Prostate gland (tissue), 2 donors: Measurements from ENCODE around the gene COMMD7. TPM values are rescaled to one million over a fixed set of nuclear protein-coding genes. Genes with fewer than 3 reads are reported as not detected.

Experiments used
- DNase-seq: peaks from one replicate; pipeline ENCODE4 v3.0.0-alpha.2; 2019; ENCODE audit warnings: low spot score
- H3K27ac ChIP-seq, 2 donors: fragments of 200-600 bp; sonication (generic); 2 replicates each; pipeline ENCODE4 v1.5.1; 2017 to 2019
- H3K27me3 ChIP-seq: fragments of 200-600 bp; sonication (generic); replicated peaks from 2 replicates; pipeline ENCODE4 v1.5.1; 2019; ENCODE audit not compliant: insufficient read depth
- H3K36me3 ChIP-seq, 2 donors: fragments of 200-600 bp; sonication (generic); 1 replicate in 1 of 2; 2 replicates in 1 of 2; pipeline versions ENCODE4 v1.5.1 to v1.8.1; 2017 to 2019
- H3K4me1 ChIP-seq: fragments of 200-600 bp; sonication (generic); replicated peaks from 2 replicates; pipeline ENCODE4 v1.5.1; 2019
- H3K4me3 ChIP-seq, 2 donors: fragments of 200-600 bp; sonication (generic); 2 replicates each; pipeline ENCODE4 v1.5.1; 2017 to 2019
- H3K9me3 ChIP-seq: fragments of 200-600 bp; sonication (generic); 2 replicates; pipeline ENCODE4 v1.5.1; 2017
- CTCF ChIP-seq, 4 experiments: fragments of 200-600 bp in 2 of 4; fragments of 450-650 bp in 2 of 4; sonication (generic) in 2 of 4; IDR thresholded peaks; 1 replicate in 3 of 4; 2 replicates in 1 of 4; pipeline ENCODE4 v1.5.1; 2016 to 2019; ENCODE audit warnings: antibody characterized with exemption in 4 of 4, mild to moderate bottlenecking in 2 of 4, moderate library complexity in 2 of 4
- POLR2A ChIP-seq: fragments of 450-650 bp; IDR thresholded peaks from one replicate; pipeline ENCODE4 v1.6.1; 2016; ENCODE audit warnings: antibody characterized with exemption, mild to moderate bottlenecking
- POLR2AphosphoS5 ChIP-seq: sonication (generic); formaldehyde crosslinking; IDR thresholded peaks from one replicate; pipeline ENCODE4 v1.6.1; 2017; ENCODE audit warnings: antibody characterized with exemption
- WGBS: methylation state at CpG from one replicate; pipeline ENCODE4 v1.1.5; 2018; 5-methylcytosine and 5-hydroxymethylcytosine counted together
- intact Hi-C: fragments of 100-400 bp; cut with DNase I; formaldehyde crosslinking; loops from one replicate; pipeline ENCODE4 v1.14.2; 2022
- total RNA-seq, 2 donors: library from RNA; depleted of rRNA; stranded (reverse); fragments of >200 nt; gene quantifications; one replicate each; pipeline ENCODE4 v1.1.0, GENCODE V29; 2016

The COMMD7 gene
- total RNA-seq, 2 donors from 2014 or later, result 26.3 to 48.3 TPM

GRCh38 chr20:32775336-32775991, 32.2 kb upstream of the COMMD7 start:
- H3K9me3 ChIP-seq, result no peaks in the 10 kb centered on the region
- intact Hi-C loops, result no loop called here
- no peaks in the 10 kb centered on the region for H3K36me3 ChIP-seq
- no peak overlapping the region for H3K4me3 ChIP-seq
- 63% methylated on average over 10 of the region's 10 CpGs for WGBS
- no peaks in the 10 kb centered on the region for H3K4me1 ChIP-seq
- no peaks in the 10 kb centered on the region for H3K27me3 ChIP-seq
- no peak for DNase-seq
- no peak overlapping the region for H3K27ac ChIP-seq
- TF ChIP-seq POLR2A, result no peak
- no peak for TF ChIP-seq POLR2AphosphoS5
- no peak for TF ChIP-seq CTCF (IDR thresholded peaks at IDR 0.05)

GRCh38 chr20:32773855-32774254, 30.6 kb upstream of the COMMD7 start:
- Histone ChIP-seq H3K27ac (no peak overlapping the region), H3K4me1 (no peaks in the 10 kb centered on the region), H3K4me3 (no peak overlapping the region), H3K36me3 (no peaks in the 10 kb centered on the region), H3K9me3 (no peaks in the 10 kb centered on the region), H3K27me3 (no peaks in the 10 kb centered on the region)
- intact Hi-C loops, result no loop called here
- 88% methylated on average over 8 of the region's 8 CpGs for WGBS
- TF ChIP-seq POLR2AphosphoS5, result no peak
- TF ChIP-seq POLR2A, result no peak
- no peak for TF ChIP-seq CTCF (IDR thresholded peaks at IDR 0.05)
- no peak for DNase-seq

GRCh38 chr20:32773223-32773622, 30.0 kb upstream of the COMMD7 start:
- intact Hi-C loops, result no loop called here
- DNase-seq, result no peak
- H3K4me1 ChIP-seq, result no peaks in the 10 kb centered on the region
- no peak overlapping the region for H3K27ac ChIP-seq
- WGBS, result 97% methylated on average over 2 of the region's 2 CpGs
- no peaks in the 10 kb centered on the region for H3K9me3 ChIP-seq
- no peaks in the 10 kb centered on the region for H3K36me3 ChIP-seq
- TF ChIP-seq POLR2AphosphoS5 (no peak), CTCF (IDR thresholded peaks at IDR 0.05) (no peak), POLR2A (no peak)
- no peak overlapping the region for H3K4me3 ChIP-seq
- no peaks in the 10 kb centered on the region for H3K27me3 ChIP-seq

GRCh38 chr20:32772046-32772445, 28.8 kb upstream of the COMMD7 start:
- no peak overlapping the region for H3K27ac ChIP-seq
- H3K4me3 ChIP-seq, result no peak overlapping the region
- no peak for DNase-seq
- no peaks in the 10 kb centered on the region for H3K4me1 ChIP-seq
- 84% methylated on average over 3 of the region's 3 CpGs for WGBS
- intact Hi-C loops, result no loop called here
- no peaks in the 10 kb centered on the region for H3K36me3 ChIP-seq
- TF ChIP-seq POLR2AphosphoS5 (no peak), POLR2A (no peak), CTCF (IDR thresholded peaks at IDR 0.05) (no peak)
- H3K27me3 ChIP-seq, result no peaks in the 10 kb centered on the region
- no peaks in the 10 kb centered on the region for H3K9me3 ChIP-seq
